Suppressor macrophage (primary cell): Measurements from ENCODE around the gene TOB1.
A peak's percentile ranks its signal among the peaks of the same experiment; 100 is the strongest.

Source experiments
- DNase-seq, 4 experiments: peaks; one replicate each; pipeline ENCODE4 v3.0.0-alpha.2; 2020 to 2022

TOB1 gene

DNA sequence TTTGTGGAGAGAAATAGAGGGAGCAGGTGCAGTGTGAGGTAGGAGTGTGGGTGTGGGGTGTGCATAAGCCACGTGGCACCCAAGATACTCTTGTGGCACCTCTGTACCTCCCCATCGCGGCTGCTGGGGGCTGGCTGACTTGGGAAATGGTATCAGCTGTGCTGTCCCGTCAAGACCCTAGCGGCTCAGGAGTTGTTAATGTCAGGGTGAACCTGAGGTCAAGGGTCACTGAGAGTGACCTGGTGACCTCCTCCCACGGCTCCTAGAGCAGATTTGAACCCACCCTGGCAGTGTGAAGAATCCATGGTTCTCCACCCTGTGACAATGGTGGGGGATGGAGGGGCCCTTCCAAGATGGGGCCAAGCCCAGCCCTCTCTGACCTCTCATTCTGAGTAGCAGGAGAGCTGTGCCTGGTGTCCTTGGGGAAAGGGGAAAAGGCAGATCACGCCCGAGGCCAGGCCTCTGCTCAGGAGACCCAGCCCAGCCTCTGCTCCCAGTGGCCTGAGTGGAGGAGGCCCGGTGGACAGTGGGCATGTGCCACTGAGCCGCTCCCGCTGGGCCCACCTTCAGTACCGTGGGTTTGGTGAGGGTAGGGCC, 33.8 kb downstream of the TOB1 start:
- DNase-seq: no peak

DNA sequence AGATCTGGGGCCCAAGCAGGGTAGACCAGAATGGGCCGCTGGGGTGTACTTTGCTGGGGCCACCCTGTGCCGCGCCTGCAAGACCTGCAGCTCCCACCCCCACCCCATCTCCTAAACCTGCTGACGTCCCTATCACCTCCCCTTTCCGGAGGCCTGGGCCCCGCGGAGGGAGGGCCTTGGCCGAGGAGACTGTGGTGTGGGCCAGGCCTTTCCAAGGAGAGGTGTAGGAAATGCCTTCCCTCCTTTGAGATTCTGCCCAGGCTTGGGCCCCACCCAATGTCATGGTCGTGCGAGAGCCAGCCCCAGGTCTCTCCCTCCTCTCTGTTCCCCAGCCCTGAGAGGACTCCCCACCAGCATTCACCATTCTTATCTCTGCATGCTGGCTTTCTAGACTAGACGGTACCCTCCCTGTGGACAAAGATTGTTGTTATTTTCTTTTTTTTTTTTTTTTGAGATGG, 34.7 kb downstream of the TOB1 start:
- no peak for DNase-seq

DNA sequence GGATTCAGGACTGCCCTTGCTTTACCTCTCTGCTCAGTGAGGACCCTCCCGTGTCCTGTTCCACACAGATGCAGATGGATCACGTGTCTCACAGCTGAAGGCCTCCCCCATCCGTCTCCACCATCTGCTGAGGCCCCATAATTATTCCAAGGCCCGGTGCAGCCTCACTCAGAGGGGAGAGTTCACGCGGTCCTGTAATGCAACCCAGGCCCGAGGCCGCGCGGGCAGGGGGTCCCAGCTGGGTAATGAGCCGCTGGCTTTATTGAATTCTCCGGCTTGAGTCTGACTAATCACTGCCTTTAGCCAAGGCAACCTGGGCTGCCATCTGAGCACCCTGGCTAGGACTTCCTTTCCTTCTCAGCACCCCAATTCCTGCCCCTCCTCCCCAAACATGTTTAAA, 35.2 kb downstream of the TOB1 start:
- no peak for DNase-seq

DNA sequence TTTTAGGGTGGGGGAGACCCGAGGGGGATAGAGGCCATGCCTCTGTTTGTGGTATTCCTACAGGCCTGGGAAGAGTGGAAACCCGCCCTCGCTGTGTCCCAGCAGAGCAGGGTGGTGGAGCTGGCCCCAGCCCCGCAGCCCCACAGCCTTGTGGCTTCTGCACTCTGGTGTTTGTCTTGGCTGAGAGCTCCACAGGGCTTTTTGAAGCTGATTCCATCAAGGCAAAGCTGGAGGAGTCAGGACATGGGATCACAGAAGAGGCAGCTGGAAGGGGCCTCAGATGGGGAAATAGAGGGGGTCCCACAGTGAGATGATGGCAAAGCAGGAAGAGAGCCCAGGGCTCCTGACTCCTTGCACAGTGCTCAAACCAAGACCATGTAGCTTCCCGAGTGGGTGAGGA, 35.8 kb downstream of the TOB1 start:
- no peak for DNase-seq

DNA sequence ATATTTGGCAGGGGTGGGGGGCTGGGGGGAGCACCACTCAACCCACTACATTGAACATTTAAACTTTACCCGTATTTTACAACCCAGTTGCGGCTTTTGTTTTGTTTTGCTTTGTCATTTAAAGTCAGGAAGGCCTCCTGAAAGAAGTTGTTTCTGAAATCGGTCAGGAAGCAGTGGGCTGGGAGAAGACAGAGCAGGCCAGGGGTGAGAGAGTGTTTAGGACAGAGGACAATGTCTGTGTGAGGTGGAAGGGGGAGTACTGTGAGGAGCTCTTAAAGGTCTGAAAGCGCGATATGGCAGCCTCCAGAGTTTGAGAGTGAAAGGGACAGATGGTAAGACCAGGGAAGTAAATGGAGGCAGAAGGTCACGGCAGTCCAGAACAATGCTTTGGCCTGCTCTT, 36.8 kb downstream of the TOB1 start:
- peak; percentile 63 to 79 (median 76) for DNase-seq

DNA sequence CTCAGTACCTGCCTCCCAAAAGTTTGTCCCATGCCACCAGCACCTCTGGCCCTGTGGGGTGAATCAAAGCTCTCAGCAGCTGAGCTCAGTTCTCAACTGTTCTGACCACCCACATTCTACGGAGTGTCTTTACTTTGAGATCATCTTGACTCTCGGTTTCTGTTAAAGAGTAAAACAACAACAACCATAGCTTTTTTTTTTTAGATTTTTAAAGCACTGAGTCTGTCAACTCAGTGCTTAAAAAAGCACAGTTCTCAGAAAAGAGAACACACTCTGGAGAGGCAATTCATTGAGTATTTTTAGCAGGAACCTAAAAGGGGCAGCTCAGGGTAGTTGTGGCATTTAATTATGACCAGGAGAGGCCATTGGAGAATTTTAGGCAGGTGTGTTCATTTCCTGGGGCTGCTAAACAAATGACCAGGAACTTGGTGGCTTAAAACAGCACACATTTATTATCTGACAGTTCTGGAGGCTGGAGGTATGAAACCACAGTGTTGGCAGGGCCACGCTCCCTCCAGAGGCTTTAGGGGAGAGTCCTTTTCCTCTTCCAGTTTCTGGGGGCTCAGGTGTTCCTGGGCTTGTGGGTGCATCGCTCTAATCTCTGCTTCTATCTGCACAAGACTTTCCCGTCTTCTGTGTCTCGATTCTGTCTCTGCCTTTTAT, 37.5 kb downstream of the TOB1 start:
- peak in 2 of 4 experiments; percentile 41 to 47 for DNase-seq

DNA sequence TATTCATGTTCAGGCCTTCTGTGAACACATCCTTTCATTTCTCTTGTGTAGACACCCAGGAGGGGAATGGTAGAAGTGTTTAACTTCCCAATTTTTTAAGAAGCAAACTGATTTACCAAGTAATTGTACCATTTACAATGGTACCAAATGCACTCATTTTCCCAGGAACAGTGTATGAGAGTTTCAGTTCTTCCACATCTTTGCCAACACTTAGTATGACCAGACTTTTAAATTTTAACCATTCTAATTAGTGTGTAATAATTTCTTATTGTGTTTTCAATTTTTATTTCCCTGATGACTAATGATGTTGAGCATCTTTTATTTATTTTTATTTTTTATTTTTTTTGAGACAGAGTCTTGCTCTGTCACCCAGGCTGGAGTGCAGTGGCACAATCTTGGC, 41.0 kb downstream of the TOB1 start:
- no peak for DNase-seq

DNA sequence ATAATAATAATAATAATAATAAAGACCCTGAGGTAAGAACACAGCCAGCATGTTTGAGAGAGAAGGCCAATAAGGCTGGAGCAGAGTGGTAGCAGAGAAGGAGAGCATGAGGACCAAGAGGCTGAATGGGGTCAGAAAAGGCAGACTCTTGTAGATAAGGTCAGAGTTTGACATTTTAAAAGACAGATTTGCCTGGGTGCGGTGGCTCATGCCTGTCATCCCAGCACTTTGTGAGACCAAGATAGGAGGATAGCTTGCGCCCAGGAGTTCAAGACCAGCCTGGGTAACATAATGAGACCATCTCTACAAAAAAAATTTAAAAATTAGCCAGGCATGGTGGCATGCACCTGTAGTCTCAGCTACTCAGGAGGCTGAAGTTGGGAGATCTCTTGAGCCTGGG, 41.7 kb downstream of the TOB1 start:
- DNase-seq: no peak

DNA sequence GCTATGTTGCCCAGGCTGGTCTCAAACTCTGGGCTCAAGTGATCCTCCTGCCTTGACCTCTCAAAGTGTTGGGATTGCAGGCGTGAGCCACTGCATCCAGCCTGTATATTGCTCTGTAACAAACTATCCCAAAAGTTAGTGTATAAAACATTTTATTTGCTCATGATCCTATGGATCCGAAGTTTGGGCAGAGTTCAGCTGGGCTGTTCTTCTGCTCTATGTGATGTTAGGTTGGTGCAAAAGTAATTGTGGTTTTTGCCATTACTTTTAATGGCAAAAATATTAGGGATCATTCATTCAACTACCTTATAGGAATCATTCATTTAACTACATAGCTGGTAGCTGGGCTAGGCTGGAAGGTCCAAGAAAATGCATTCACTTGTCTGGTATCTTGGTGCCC, 43.6 kb downstream of the TOB1 start:
- no peak for DNase-seq

DNA sequence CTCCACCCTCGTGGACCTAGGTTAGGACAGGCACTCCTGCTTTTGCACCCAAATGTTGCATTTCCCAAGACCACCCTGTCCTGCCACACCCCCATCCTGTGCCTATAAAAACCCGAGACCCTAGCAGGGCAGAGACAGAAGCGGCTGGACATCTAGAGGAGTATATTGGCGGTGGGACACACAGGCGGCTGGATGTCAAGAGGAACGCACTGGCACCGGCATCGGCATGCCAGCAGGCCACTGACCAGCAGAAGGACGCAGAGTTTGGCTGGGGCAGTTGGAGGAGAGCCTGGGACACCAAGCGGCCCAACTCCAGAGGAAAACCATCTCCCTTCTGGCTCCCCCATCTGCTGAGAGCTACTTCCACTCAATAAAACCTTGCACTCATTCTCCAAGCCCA, 45.5 kb downstream of the TOB1 start:
- no peak for DNase-seq

DNA sequence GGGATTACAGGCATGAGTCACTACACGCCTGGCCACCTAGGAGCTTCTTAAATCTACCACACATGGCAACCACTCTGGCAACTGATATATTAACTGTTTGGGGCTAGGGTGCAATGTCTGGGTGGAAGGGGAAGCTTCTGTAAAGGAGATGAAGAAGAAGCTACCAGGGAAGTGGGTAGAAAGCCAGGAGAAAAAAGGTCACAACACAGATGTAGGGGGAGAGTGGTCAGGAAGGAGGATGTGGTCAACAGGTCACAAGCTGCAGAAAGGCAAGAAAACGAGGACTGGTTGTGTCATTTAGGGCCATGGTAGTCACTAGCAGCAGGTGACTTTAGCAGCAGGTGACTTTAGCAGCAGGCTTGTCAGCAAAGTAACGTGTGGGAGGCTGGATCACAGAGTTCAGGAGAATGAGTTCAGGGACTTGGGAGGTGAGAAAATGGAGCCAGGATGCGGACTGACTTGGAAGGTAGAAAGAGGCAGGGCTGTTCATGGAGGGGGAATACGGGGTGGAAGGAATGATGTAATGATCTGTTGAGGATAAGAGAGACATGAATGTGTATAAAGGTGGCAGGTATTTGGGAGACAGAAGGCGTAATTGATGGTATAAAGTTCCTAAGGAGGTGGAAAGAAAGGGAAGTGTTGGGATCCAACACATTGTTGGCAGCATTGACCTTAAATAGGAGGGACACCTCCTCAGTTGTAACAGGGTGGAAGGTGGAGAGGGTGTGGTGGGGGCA, 47.1 kb downstream of the TOB1 start:
- peak; percentile 60 to 89 (median 77) for DNase-seq

DNA sequence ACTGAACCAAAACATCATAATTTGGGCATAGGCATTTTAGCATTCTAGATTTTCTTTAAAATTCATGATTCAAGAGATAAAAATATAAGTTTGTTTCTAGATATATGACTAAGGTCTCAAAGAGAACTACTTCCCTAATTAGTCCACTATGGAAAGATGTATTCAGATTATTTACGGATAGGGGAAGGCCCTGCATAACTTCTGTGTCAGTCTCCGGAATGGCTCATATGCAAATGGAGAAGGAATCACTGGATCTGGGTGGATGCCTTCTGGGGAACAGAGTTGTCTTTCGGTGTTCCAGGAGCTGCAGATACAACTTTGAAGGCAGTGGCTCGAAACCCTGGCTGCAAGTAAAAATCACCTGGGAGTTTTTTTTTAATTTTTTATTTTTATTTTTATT, 47.9 kb downstream of the TOB1 start:
- DNase-seq: peak; percentile 43 to 73 (median 52)

DNA sequence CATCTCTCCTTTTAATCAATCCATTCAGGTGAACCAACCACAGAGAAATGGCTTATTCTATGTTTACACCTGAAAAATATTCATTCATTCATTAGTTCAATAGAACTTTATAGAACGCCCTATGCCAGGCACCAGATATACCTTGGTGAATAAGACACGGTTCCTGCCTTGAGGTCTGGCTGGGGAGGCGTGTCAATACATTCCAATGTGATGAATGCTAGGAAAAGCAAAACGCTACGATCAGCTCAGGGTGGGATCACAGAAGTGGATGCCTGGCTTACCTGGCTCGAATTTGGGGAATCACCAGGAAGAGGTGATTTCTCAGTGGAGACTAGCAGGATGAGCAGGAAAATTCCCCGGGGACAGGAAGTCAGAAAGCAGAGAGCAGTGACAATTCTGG, 48.3 kb downstream of the TOB1 start:
- DNase-seq: no peak

DNA sequence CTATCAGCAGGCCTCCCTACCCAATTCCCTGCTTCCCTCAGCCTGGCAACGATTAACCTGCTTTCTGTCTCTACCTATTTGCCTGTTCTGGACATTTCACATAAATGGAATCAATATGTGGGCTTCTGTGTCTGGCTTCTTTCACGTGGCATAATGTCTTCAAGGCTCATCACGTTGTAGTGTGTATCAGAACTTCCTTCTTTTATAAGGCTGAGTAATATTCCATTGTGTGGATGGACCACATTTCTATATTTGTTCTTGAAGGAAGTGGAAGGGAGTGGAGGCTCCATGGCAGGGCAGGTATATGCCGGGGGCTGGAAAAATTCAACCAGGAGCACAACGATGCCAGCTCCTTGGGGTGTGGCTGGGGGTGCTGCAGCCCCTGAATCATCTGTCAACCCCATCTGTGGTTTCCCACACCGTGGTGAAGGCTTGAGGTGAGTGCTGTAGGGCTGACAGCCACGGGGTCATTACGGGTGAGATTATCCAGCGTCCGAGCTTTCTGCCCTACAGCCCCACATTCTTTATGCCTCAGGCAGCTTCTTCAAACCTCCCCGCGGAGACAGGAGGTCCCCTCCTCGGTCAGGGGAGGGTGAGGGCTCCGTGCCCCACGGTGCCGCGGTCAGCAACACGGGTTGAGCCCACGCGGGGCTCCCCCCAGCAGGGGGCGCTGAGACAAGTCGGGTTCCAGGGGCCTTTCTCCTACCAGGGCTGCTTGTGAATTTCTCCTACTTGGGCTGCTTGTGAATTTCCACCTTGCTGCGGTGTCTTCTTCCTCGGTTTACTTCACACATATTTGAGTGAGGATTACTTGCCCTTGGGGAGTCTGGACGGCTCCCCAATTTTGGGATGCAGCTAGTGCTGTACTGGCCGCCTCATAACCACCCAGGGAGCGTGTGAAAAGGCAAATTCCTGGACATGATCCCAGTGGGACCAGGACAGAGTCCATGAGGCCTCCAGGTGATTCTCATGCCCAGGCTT, 49.1 kb downstream of the TOB1 start:
- DNase-seq: peak; percentile 28 to 73 (median 54)

DNA sequence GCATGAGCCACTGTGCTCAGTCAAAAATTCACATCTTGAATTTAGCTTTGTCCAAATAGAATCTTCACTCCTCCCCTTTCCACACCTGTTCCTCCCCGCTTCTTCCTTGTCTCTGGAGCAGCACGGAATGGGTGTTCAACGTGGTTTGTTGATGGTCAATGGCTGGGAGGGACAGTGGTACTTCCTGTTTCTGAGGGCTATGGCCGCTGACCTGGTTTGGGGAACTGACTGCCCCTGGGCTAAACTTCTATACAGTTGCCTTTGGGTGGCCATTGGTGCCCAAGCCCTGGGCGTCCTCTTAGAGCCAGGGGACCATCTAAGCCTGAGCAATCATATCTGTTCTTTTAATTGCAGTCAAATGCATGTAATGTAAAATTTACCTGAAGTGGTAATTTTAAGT, 49.9 kb downstream of the TOB1 start:
- peak; percentile 55 to 66 (median 63) for DNase-seq

DNA sequence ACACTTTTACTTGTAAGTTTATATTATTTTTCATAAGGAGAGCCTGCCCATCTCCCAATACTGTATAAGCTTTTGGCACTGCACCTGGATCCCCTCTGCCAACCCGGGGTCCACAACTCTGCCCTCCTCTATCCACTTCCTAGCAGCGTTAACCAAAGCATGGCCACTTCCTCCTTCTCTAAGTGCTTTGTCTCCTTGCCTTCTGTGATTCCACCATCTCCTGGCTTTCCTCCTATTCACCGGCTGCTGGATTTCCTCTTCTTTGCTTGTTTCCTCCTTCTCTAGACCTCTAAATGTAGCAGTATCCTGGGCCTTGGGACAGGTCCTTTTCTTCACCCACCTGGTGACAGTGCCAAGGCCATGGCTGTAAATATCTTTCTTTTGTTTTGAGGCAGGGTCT, 50.8 kb downstream of the TOB1 start:
- peak in 3 of 4 experiments; percentile 38 to 55 (median 51) for DNase-seq

DNA sequence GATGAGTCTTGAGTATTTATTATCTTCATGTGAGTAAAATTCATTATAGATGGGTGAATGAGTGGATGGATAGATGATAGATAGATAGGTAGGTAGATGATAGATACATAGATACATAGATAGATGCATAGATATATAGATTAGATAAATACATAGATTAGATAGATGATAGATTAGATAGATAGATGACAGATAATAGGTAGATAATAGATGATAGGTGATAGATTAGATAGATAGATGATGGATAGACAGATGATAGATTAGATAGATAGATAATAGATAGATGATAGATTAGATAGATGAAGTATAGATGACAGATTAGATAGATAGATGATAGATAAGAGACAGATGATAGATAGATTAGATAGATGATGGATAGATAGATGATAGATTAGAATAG, 52.6 kb downstream of the TOB1 start:
- DNase-seq: no peak
